Limb (tissue), 2 donors: Measurements from ENCODE around the gene ZNF804A.
A peak's percentile ranks its signal among the peaks of the same experiment; 100 is the strongest.

Experiments
- DNase-seq, 2 donors: peaks; one replicate each; pipeline ENCODE4 v3.0.0-alpha.2; 2016; ENCODE audit errors: extremely low spot score in 2 of 2

Gene ZNF804A

DNA sequence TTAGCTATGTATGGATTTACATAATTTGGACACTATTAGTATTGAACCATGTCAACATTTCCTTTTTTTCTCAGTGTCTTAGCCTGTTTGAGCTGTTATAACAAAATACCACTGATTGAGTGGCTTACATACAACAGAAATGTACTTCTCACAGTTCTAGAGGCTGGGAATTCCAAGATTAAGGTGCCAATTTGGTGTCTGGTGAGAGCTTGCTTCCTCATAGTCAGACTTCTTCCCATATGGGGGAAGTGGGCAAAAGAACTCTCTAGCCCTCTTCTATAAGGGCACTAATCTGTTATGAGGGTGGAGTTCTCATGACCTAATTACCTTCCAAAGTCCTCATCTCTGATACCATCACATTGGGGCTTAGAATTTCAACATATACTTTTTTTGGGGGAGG is 12.6 kb downstream of the ZNF804A start:
- DNase-seq = no peak

- DNase-seq = no peak
These were observed 13.2 kb downstream of the ZNF804A start for GRCh38 chr2:184611361-184612085.

- DNase-seq = no peak
These were observed 22.0 kb downstream of the ZNF804A start for GRCh38 chr2:184620367-184620766.

GRCh38 chr2:184624311-184624710 is 26.0 kb downstream of the ZNF804A start:
- DNase-seq = no peak

DNA sequence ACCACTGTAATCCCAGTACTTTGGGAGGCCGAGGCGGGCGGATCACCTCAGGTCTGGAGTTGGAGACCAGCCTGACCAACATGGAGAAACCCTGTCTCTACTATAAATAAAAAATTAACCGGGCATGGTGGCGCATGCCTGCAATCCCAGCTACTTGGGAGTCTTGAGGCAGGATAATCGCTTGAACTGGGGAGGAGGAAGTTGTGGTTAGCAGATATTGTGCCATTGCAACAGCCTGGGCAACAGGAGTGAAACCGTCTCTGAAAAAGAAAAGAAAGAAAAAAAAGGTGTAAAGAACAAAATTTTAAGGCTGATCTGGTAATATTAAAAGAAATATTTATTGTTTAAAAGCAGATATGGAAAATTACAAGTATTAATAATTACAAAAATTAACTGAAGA is 29.7 kb downstream of the ZNF804A start:
- DNase-seq = no peak

- no peak for DNase-seq
These were observed 35.4 kb downstream of the ZNF804A start for GRCh38 chr2:184633726-184634125.

- DNase-seq = no peak
These were observed 39.5 kb downstream of the ZNF804A start for GRCh38 chr2:184637781-184638180.

DNA sequence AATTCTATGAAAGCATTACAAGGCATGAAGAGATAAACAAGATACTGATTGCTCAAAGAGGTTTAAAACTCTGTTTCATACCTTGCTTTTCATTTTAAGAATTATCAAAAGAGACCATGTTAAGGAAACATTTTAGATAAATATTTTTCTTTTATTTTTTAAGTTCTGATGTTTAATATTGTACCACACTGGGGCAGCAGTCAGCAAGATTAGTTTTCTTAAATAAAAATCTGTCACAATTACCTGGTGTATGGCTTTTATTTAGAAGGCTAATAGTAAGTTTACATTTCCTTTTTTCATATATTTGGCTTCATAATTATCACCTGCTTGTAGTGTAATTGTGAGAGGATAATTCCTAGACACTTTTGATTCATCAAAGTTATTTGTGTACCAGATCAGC is 46.4 kb downstream of the ZNF804A start:
- DNase-seq = no peak

- DNase-seq = no peak
These were observed 47.8 kb downstream of the ZNF804A start for GRCh38 chr2:184646177-184646576.

GRCh38 chr2:184646593-184646992 is 48.3 kb downstream of the ZNF804A start:
- DNase-seq = no peak

GRCh38 chr2:184654945-184655344 is 56.6 kb downstream of the ZNF804A start:
- no peak for DNase-seq

GRCh38 chr2:184677171-184677570 is 78.8 kb downstream of the ZNF804A start:
- no peak for DNase-seq

- no peak for DNase-seq
These were observed 81.1 kb downstream of the ZNF804A start for GRCh38 chr2:184679219-184680018.

- DNase-seq = no peak
These were observed 82.5 kb downstream of the ZNF804A start for GRCh38 chr2:184680825-184681224.

GRCh38 chr2:184681642-184682321 is 83.5 kb downstream of the ZNF804A start:
- no peak for DNase-seq

GRCh38 chr2:184683911-184684310 is 85.6 kb downstream of the ZNF804A start:
- no peak for DNase-seq

GRCh38 chr2:184685999-184686841 is 87.9 kb downstream of the ZNF804A start:
- DNase-seq = no peak

DNA sequence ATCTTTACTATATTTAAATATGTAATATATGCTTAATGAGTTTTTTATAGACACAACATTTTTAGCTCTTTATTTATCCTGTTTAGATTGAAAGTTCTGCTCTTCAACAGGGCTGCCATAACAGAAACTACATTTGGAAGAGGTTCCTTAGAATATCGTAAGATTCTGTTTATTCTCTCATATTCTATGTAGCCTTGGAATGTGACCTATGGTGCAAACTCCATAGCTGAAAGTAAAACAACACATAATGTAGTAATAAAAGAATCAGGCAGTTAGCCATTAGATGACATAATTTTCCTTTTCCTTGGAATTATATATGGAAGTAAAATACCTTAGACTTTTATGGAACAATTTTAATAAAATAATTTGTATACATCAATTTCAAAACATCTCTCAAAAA is 91.3 kb downstream of the ZNF804A start:
- DNase-seq = peak in 1 of 2 donors; percentile 21

- peak; percentile 31 to 67 for DNase-seq
These were observed 93.9 kb downstream of the ZNF804A start for GRCh38 chr2:184692141-184692734.

DNA sequence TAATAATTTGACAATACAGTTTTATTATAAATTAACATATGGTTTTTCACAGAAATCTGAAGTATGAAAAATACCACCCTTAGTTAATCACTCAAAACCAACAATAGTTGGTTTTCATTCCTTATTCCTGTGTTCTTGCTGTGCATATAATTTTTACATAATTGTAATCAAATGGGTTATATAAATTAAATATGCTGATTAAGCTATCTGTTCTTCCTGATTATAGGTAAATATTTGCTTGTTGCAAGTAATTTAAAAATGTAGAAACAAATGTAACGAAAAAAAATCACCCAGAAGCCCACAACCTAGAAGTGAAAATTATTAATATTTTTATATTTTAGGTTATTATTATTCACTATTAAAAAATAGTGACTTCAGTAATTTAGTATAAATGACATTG is 98.3 kb downstream of the ZNF804A start:
- no peak for DNase-seq

DNA sequence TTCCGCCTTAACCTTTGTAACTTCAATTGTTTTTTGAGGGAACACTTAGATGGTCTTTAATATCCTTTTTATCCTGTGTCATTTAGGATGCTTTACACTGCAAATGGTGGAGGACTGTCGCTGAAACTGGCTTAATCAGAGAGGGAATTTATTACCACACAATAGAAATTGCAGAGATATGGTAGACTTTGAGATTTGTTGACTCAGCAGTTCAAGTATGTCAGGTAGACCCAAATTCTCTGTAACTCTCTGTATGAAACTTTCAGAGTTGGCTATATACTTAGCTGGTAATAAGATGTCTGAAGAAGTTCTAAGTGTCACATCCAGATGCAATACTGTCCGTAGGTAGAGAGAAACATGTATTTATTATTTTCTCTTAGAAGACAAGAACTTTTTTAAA is 100.1 kb downstream of the ZNF804A start:
- no peak for DNase-seq
